Measurements from ENCODE around the gene ZFYVE21.

- TF ChIP-seq CTCF (conservative IDR thresholded peaks at IDR 0.05 in 1 of 2, IDR thresholded peaks at IDR 0.05 in 1 of 2; ENCODE audit: extremely low read depth in 1 of 2, insufficient read depth in 1 of 2, low read depth in 1 of 2, low read length in 2 of 2) (no peak), EZH2 (IDR thresholded peaks at IDR 0.05; ENCODE audit: borderline replicate concordance, low read length) (no peak)
Observed at GRCh38 chr14:103731916-103732867, 16.6 kb downstream of the ZFYVE21 start.
